Skeletal muscle tissue (tissue), 4 donors: ENCODE results near the gene CELA3A. TPM values are rescaled to one million over a fixed set of nuclear protein-coding genes. Genes with fewer than 3 reads are reported as not detected.

ENCODE experiments used
- H3K27ac ChIP-seq: one replicate; pipeline ENCODE4 v1.7.0; 2013; ENCODE audit warnings: mild to moderate bottlenecking, low read depth, low read length, inconsistent platforms
- H3K27me3 ChIP-seq, 3 donors: one replicate each; pipeline ENCODE4 v1.7.0; 2013; ENCODE audit warnings: low read length in 3 of 3; ENCODE audit not compliant: control insufficient read depth in 3 of 3, insufficient read depth in 3 of 3
- H3K36me3 ChIP-seq, 3 donors: one replicate each; pipeline ENCODE4 v1.7.0; 2013; ENCODE audit warnings: low read length in 3 of 3; ENCODE audit not compliant: control insufficient read depth in 3 of 3, insufficient read depth in 3 of 3
- H3K4me1 ChIP-seq, 3 donors: one replicate each; pipeline ENCODE4 v1.7.0; 2013; ENCODE audit warnings: low read length in 3 of 3, mild to moderate bottlenecking in 3 of 3; ENCODE audit not compliant: control insufficient read depth in 3 of 3, insufficient read depth in 3 of 3
- H3K4me3 ChIP-seq, 3 donors: one replicate each; pipeline ENCODE4 v1.7.0; 2013; ENCODE audit warnings: low read length in 3 of 3
- H3K9ac ChIP-seq, 3 donors: one replicate each; pipeline ENCODE4 v1.7.0; 2013; ENCODE audit warnings: low read length in 3 of 3, mild to moderate bottlenecking in 3 of 3, moderate library complexity in 2 of 3, low read depth in 1 of 3
- H3K9me3 ChIP-seq, 3 donors: one replicate each; pipeline ENCODE4 v1.7.0; 2013; ENCODE audit warnings: low read length in 3 of 3; ENCODE audit not compliant: control insufficient read depth in 3 of 3
- total RNA-seq: library from RNA; depleted of rRNA; stranded (reverse); fragments of >200 nt; gene quantifications from one replicate; pipeline ENCODE4 v1.2.3, GENCODE V29; 2014
- donor health status: Osteomylitis.

The CELA3A gene
- total RNA-seq = not detected

DNA sequence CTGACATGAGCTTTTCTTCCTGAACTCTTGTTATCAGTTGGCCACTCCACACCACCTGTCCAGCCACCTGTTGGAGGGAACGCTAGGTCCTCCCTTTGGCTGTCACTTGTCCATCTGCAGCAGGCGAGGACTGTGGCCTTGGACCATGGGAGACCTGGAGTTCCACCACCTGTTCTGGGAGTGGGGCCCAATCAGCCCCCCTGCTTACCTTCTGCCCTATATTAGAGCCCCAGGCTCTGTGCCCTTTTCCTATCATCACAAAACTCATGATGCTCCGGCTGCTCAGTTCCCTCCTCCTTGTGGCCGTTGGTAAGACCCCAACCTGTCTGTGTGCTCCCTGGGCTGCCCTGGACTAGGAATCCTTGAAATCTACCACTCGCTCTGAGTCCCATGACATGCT, at the start of gene CELA3A:
CELA3A (plus strand) TSS at position 249 of the 400 bp plus-strand sequence; CDS start at position 267, 18 bp downstream.
- Histone ChIP-seq H3K4me3 (no peak within 1 kb of the TSS), H3K36me3 (no peaks in the 10 kb centered on the region), H3K4me1 (no peaks in the 10 kb centered on the region), H3K9me3 (no peaks in the 10 kb centered on the region), H3K27me3 (no peaks in the 10 kb centered on the region), H3K27ac (no peak within 1 kb of the TSS), H3K9ac (no peak within 1 kb of the TSS)

GRCh38 chr1:21952786-21953520, 48.5 kb upstream of the CELA3A start:
- Histone ChIP-seq H3K4me1 (peaks cover 18 to 26% (median 20%) of the 10 kb centered on the region in 3 donors), H3K9ac (no peak overlapping the region), H3K27me3 (no peaks in the 10 kb centered on the region), H3K27ac (no peak overlapping the region), H3K9me3 (no peaks in the 10 kb centered on the region), H3K4me3 (no peak overlapping the region), H3K36me3 (no peaks in the 10 kb centered on the region)

- peak overlapping the region in 1 of 3 donors; percentile 25 for H3K9ac ChIP-seq
- no peaks in the 10 kb centered on the region for H3K27me3 ChIP-seq
- peaks cover 18 to 26% (median 20%) of the 10 kb centered on the region in 3 donors for H3K4me1 ChIP-seq
- H3K9me3 ChIP-seq = no peaks in the 10 kb centered on the region
- peak overlapping the region; percentile 75 for H3K27ac ChIP-seq
- H3K36me3 ChIP-seq = no peaks in the 10 kb centered on the region
- no peak overlapping the region for H3K4me3 ChIP-seq
Observed at GRCh38 chr1:21955058-21955457, 46.4 kb upstream of the CELA3A start.

DNA sequence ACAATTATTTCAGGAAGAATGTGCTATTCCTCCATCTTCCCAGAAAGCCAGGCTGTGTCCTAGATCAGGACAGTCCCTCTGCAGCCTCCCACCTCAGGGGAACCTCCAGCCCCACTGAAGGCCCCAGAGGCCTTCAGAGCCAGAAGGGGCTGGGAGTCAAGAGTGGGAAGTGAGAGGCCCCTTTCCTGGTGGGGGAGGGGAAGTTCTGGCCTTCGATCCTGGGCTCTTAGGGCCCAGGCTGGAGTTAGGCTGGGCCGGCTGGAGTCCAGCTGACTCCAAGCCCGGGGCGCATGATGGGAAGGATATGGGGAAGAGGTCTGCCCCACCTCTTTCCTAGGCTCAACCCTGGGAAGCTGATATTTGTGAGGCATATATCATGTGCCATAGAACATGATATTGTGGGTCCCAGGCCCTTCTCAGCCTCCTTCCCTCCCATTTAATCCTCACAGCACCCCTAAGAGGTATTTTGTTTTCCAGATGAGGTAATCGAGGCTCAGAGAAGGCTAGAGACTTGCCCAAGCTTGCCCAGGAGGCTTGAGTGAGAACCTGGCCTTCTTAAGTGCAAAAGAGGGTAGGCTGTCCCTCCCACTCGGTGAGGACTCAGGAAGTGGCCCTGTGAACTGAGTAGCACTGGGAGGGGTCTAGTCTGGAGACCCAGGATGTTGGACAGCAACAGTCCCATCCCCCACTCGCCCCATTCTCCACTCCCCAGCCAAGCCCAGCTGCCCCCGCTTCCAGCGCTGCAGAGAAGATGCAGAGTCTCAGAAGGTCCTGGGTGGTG, 45.8 kb upstream of the CELA3A start:
- peaks cover 18 to 26% (median 20%) of the 10 kb centered on the region in 3 donors for H3K4me1 ChIP-seq
- H3K36me3 ChIP-seq = no peaks in the 10 kb centered on the region
- H3K9ac ChIP-seq = peak overlapping the region in 1 of 3 donors; percentile 25
- no peaks in the 10 kb centered on the region for H3K9me3 ChIP-seq
- no peaks in the 10 kb centered on the region for H3K27me3 ChIP-seq
- no peak overlapping the region for H3K4me3 ChIP-seq
- H3K27ac ChIP-seq = peak overlapping the region; percentile 75

- Histone ChIP-seq H3K4me1 (peaks cover 18 to 22% (median 20%) of the 10 kb centered on the region in 3 donors), H3K9me3 (no peaks in the 10 kb centered on the region), H3K27me3 (no peaks in the 10 kb centered on the region), H3K9ac (peak overlapping the region in 2 of 3 donors; percentile 32 to 50), H3K36me3 (no peaks in the 10 kb centered on the region), H3K27ac (peak overlapping the region; percentile 25), H3K4me3 (no peak overlapping the region)
Observed at GRCh38 chr1:21956720-21957552, 44.5 kb upstream of the CELA3A start.

- Histone ChIP-seq H3K27me3 (no peaks in the 10 kb centered on the region), H3K9me3 (no peaks in the 10 kb centered on the region), H3K4me1 (peaks cover 14 to 18% (median 16%) of the 10 kb centered on the region in 3 donors), H3K36me3 (no peaks in the 10 kb centered on the region), H3K4me3 (no peak overlapping the region), H3K9ac (no peak overlapping the region), H3K27ac (no peak overlapping the region)
Observed at GRCh38 chr1:21961337-21961736, 40.1 kb upstream of the CELA3A start.

DNA sequence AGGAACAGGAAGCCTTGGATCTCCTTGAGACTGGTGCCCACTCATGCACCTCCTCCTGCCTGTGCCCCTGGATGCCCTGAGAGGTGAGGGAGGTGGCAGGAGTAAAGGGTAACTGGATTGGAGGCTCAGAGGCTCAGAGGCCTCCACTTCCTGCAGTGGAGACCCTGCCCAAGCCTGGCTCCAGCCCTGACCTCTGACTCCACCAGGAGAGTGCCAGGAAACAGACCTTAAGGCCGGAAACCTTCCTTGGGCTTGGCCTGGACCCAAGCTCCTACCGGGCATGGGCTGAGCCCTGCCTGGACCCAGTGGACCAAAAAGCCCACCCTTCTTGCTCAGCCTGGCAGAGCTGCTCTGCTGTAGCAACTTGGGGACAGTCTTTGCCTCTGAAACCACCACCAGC, 39.7 kb upstream of the CELA3A start:
- Histone ChIP-seq H3K27ac (no peak overlapping the region), H3K4me1 (peaks cover 10 to 14% (median 12%) of the 10 kb centered on the region in 3 donors), H3K27me3 (no peaks in the 10 kb centered on the region), H3K9ac (no peak overlapping the region), H3K36me3 (no peaks in the 10 kb centered on the region), H3K9me3 (no peaks in the 10 kb centered on the region), H3K4me3 (no peak overlapping the region)

DNA sequence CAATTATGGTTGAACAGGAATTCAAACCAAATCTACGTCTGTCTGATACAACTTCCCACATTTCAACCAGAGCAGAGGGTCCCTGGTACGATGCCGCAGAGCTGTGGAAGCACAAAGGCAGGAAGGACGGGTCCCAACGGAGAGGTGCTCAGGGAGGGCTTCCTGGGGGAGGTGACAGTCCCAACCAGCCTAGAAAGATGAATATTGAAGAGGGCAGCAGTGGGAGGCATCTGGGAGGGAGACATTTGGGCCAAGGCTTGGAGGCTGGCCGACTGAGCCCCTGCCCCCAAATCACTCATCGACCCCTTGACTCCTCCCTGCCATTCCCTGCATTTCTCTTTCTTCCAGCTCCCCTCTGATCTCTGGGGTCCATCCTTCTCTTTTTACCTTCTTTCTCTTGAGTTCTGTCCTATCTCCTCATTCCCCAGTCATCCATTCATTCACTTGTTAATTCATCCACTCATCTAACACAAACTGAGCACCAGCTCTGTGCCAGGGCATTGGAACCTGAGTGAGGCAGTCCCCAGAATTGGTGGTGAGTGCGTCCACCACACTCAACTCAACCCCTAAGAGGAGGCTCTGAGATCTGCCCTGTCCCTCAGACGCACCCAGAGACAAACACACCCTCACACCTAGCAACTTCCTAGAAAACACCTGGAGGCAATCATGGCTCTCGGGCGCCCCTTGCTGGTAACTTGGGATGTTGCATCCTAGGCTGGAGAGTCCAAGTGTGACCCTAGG, 37.8 kb upstream of the CELA3A start:
- Histone ChIP-seq H3K27me3 (no peaks in the 10 kb centered on the region), H3K36me3 (no peaks in the 10 kb centered on the region), H3K9me3 (no peaks in the 10 kb centered on the region), H3K4me3 (no peak overlapping the region), H3K4me1 (peaks cover 4 to 7% (median 5%) of the 10 kb centered on the region in 3 donors), H3K27ac (no peak overlapping the region), H3K9ac (no peak overlapping the region)

DNA sequence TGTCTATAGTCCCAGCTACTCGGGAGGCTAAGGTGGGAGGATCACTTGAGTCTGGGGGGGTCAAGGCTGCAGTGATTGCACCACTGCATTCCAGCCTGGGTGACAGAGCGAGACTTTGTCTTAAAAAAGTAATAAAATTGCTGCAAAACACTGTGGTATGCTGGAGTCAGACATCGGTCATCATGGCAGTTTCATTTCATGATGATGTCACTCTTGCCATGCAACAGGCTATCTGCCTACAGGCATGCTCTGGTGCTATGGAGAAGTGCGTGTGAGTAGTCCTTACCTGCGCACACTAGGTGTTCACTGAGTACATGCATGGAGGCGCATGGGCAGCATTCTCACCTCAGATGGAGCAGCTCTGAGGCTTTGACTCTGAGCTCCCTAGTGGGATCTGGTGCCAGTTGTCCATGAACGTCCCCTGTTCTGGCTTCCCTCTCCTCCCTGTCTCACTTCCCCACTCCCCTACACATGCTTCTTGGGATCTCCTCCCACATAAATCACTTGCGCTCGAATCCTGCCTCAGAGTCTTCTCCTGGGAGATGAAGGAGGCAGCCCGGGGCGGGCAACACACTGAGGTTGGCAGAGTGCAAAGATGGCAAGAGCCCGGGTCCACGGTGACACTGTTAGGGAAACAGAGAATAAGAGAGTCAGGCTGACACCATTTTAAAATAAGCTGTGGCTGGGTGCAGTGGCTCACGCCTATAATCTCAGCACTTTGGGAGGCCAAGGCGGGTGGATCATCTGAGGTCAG, 35.0 kb upstream of the CELA3A start:
- Histone ChIP-seq H3K36me3 (no peaks in the 10 kb centered on the region), H3K9ac (peak overlapping the region in 1 of 3 donors; percentile 3), H3K9me3 (no peaks in the 10 kb centered on the region), H3K27ac (no peak overlapping the region), H3K4me3 (no peak overlapping the region), H3K27me3 (no peaks in the 10 kb centered on the region), H3K4me1 (peaks cover 4 to 7% (median 5%) of the 10 kb centered on the region in 3 donors)
